IMR-90 (cell line): ENCODE measurements around the gene TTC27. TPM values are rescaled to one million over a fixed set of nuclear protein-coding genes. Genes with fewer than 3 reads are reported as not detected.

ENCODE experiments used
- ATAC-seq: fragments of 200-7000 bp; cut with Tn5 transposase; 2 replicates; pipeline ENCODE4 v1.9.1; 2020; ENCODE audit warnings: low read depth, mild to moderate bottlenecking, moderate library complexity
- BruUV-seq: library from RNA; stranded (reverse); fragments of 400-500 nt; replicated peaks from 2 replicates; lab custom pipeline; 2021; lab: Mats Ljungman, UMichigan
- CTCF ChIA-PET: fragments of 300-600 bp; formaldehyde crosslinking; extraction: SDS; loops from one replicate; lab custom pipeline; 2021; ENCODE audit warnings: antibody characterized with exemption; lab: Yijun Ruan, JAX
- POLR2A ChIA-PET: fragments of 300-600 bp; sonication (Branson Sonifier 250); formaldehyde crosslinking; loops from one replicate; lab custom pipeline; 2022; ENCODE audit warnings: antibody characterized with exemption; ENCODE audit not compliant: unreplicated experiment; lab: Charles Lee
- DNase-seq: peaks from one replicate; pipeline ENCODE4 v3.0.0; 2013
- H2AFZ ChIP-seq: replicated peaks from 2 replicates; pipeline ENCODE3; 2013; ENCODE audit warnings: low read length, mild to moderate bottlenecking; ENCODE audit not compliant: poor library complexity
- H2AK5ac ChIP-seq: 2 replicates; pipeline ENCODE4 v1.6.1; 2013; ENCODE audit warnings: low read depth, low read length, inconsistent platforms
- H2AK9ac ChIP-seq: replicated peaks from 2 replicates; pipeline ENCODE3; 2013; ENCODE audit warnings: mild to moderate bottlenecking, low read depth, low read length, moderate library complexity; ENCODE audit not compliant: poor library complexity
- H2BK120ac ChIP-seq: 2 replicates; pipeline ENCODE4 v1.6.1; 2013; ENCODE audit warnings: low read depth, low read length, inconsistent platforms
- H2BK15ac ChIP-seq: 3 replicates; pipeline ENCODE4 v1.6.1; 2013; ENCODE audit warnings: low read depth, low read length, inconsistent platforms
- H2BK20ac ChIP-seq: 2 replicates; pipeline ENCODE4 v1.6.1; 2013; ENCODE audit warnings: low read depth, mild to moderate bottlenecking, inconsistent platforms, low read length, moderate library complexity
- H2BK5ac ChIP-seq: 2 replicates; pipeline ENCODE4 v1.6.1; 2013; ENCODE audit warnings: mild to moderate bottlenecking, low read depth, low read length, inconsistent platforms; ENCODE audit not compliant: poor library complexity, severe bottlenecking
- H3K14ac ChIP-seq: replicated peaks from 2 replicates; pipeline ENCODE4 v1.6.1; 2013; ENCODE audit warnings: low read depth, low read length, inconsistent platforms
- H3K18ac ChIP-seq: 2 replicates; pipeline ENCODE4 v1.6.1; 2013; ENCODE audit warnings: low read depth, low read length, control low read depth
- H3K23ac ChIP-seq: 2 replicates; pipeline ENCODE4 v1.6.1; 2013; ENCODE audit warnings: low read depth, low read length, inconsistent platforms
- H3K27ac ChIP-seq: 2 replicates; pipeline ENCODE4 v1.5.1; 2013; ENCODE audit warnings: mild to moderate bottlenecking, control low read depth, low read length; ENCODE audit not compliant: insufficient read depth
- H3K27me3 ChIP-seq: 2 replicates; pipeline ENCODE4 v1.6.1; 2013; ENCODE audit warnings: low read length; ENCODE audit not compliant: control insufficient read depth, insufficient read depth
- H3K36me3 ChIP-seq: 2 replicates; pipeline ENCODE4 v1.6.1; 2013; ENCODE audit warnings: low read length, mixed read lengths; ENCODE audit not compliant: control insufficient read depth, insufficient read depth
- H3K4ac ChIP-seq: 2 replicates; pipeline ENCODE4 v1.6.1; 2013; ENCODE audit warnings: low read depth, low read length, inconsistent platforms
- H3K4me1 ChIP-seq: 2 replicates; pipeline ENCODE4 v1.6.1; 2013; ENCODE audit warnings: low read length, mixed read lengths; ENCODE audit not compliant: control insufficient read depth, insufficient read depth
- H3K4me2 ChIP-seq: 2 replicates; pipeline ENCODE4 v1.6.1; 2013; ENCODE audit warnings: low read depth, mild to moderate bottlenecking, control low read depth, low read length, moderate library complexity
- H3K4me3 ChIP-seq: 2 replicates; pipeline ENCODE4 v1.5.1; 2013; ENCODE audit warnings: low read depth, mild to moderate bottlenecking, control low read depth, low read length, moderate library complexity; ENCODE audit not compliant: insufficient read depth
- H3K56ac ChIP-seq: 2 replicates; pipeline ENCODE4 v1.6.1; 2013; ENCODE audit warnings: low read length, inconsistent platforms; ENCODE audit not compliant: insufficient read depth; ENCODE audit errors: extremely low read depth
- H3K79me1 ChIP-seq, 2 experiments: 2 replicates each; pipeline ENCODE4 v1.6.1; 2013; ENCODE audit warnings: low read length in 2 of 2, inconsistent platforms in 1 of 2, low read depth in 1 of 2
- H3K9ac ChIP-seq: 2 replicates; pipeline ENCODE4 v1.6.1; 2013; ENCODE audit warnings: low read depth, low read length, control low read depth
- H3K9me1 ChIP-seq: 2 replicates; pipeline ENCODE4 v1.6.1; 2013; ENCODE audit warnings: low read length, inconsistent platforms; ENCODE audit not compliant: insufficient read depth
- H3K9me3 ChIP-seq: 2 replicates; pipeline ENCODE4 v1.6.1; 2013; ENCODE audit warnings: low read length; ENCODE audit not compliant: control insufficient read depth, insufficient read depth
- H4K20me1 ChIP-seq: 2 replicates; pipeline ENCODE4 v1.6.1; 2013; ENCODE audit warnings: low read length, inconsistent platforms; ENCODE audit not compliant: insufficient read depth
- H4K5ac ChIP-seq: 2 replicates; pipeline ENCODE4 v1.6.1; 2013; ENCODE audit warnings: mild to moderate bottlenecking, low read depth, low read length, control low read depth
- H4K8ac ChIP-seq, 2 experiments: 2 replicates each; pipeline ENCODE4 v1.6.1; 2013; ENCODE audit warnings: low read depth in 2 of 2, low read length in 2 of 2, control low read depth in 1 of 2, inconsistent platforms in 1 of 2
- H4K91ac ChIP-seq: 2 replicates; pipeline ENCODE4 v1.6.1; 2013; ENCODE audit warnings: low read depth, low read length, inconsistent platforms; ENCODE audit not compliant: insufficient read depth
- BHLHE40 ChIP-seq: fragments of 150-350 bp; IDR thresholded peaks from 2 replicates; pipeline ENCODE4 v1.6.1; 2016; ENCODE audit warnings: mild to moderate bottlenecking, low read depth, low read length
- CEBPB ChIP-seq: IDR thresholded peaks from 2 replicates; pipeline ENCODE4 v1.6.1; 2012; ENCODE audit warnings: low read depth, low read length, improper control_type of control experiment
- CHD1 ChIP-seq: IDR thresholded peaks from 2 replicates; pipeline ENCODE4 v1.6.1; 2012; ENCODE audit warnings: low read depth, low read length, improper control_type of control experiment
- FOS ChIP-seq: fragments of 150-350 bp; IDR thresholded peaks from 2 replicates; pipeline ENCODE4 v1.6.1; 2016; ENCODE audit warnings: low read depth, low read length
- MAFK ChIP-seq: IDR thresholded peaks from 2 replicates; pipeline ENCODE4 v1.6.1; 2012; ENCODE audit warnings: low read depth, low read length, improper control_type of control experiment
- MAZ ChIP-seq: IDR thresholded peaks from 2 replicates; pipeline ENCODE4 v1.6.1; 2012; ENCODE audit warnings: low read depth, mild to moderate bottlenecking, low read length, improper control_type of control experiment, moderate library complexity, borderline replicate concordance
- MXI1 ChIP-seq: IDR thresholded peaks from 2 replicates; pipeline ENCODE4 v1.6.1; 2012; ENCODE audit warnings: low read depth, mild to moderate bottlenecking, low read length, moderate library complexity, borderline replicate concordance
- NFE2L2 ChIP-seq: fragments of 150-350 bp; IDR thresholded peaks from 2 replicates; pipeline ENCODE4 v1.6.1; 2016; ENCODE audit warnings: low read depth, mild to moderate bottlenecking, low read length
- POLR2A ChIP-seq: IDR thresholded peaks from 2 replicates; pipeline ENCODE4 v1.6.1; 2012; ENCODE audit warnings: mild to moderate bottlenecking, low read depth, low read length
- RAD21 ChIP-seq: IDR thresholded peaks from 2 replicates; pipeline ENCODE4 v1.6.1; 2012; ENCODE audit warnings: low read length, improper control_type of control experiment
- RCOR1 ChIP-seq: IDR thresholded peaks from 2 replicates; pipeline ENCODE4 v1.6.1; 2012; ENCODE audit warnings: mild to moderate bottlenecking, low read length, improper control_type of control experiment; ENCODE audit not compliant: insufficient replicate concordance
- RFX5 ChIP-seq: IDR thresholded peaks from 2 replicates; pipeline ENCODE4 v1.8.0; 2012; ENCODE audit warnings: low read depth, mild to moderate bottlenecking, low read length, moderate library complexity
- SMC3 ChIP-seq: fragments of 150-350 bp; IDR thresholded peaks from 2 replicates; pipeline ENCODE4 v1.6.1; 2016; ENCODE audit warnings: low read depth, mild to moderate bottlenecking, antibody characterized with exemption, low read length, moderate library complexity
- dilution Hi-C: fragments of 300-500 bp; cut with HindIII; formaldehyde crosslinking; loops from one replicate; pipeline ENCODE4 v1.14.3; 2018; ENCODE audit warnings: low sequenced_read_pairs; ENCODE audit not compliant: unreplicated experiment
- in situ Hi-C: fragments of 300-500 bp; cut with MboI; formaldehyde crosslinking; loops from 3 replicates; pipeline ENCODE4 v1.14.3; 2019; ENCODE audit warnings: low sequenced_read_pairs, inconsistent platforms, mixed read lengths
- intact Hi-C: fragments of 100-400 bp; cut with micrococcal nuclease; formaldehyde crosslinking; loops from 2 replicates; pipeline ENCODE4 v1.10.0; 2022
- polyA plus RNA-seq, 3 experiments: library from polyadenylated mRNA; depleted of rRNA; stranded (reverse); fragments of >200 nt; gene quantifications; 2 replicates each; pipeline ENCODE4 v1.2.3, GENCODE V29; 2012; ENCODE audit warnings: low replicate concordance in 1 of 3
- total RNA-seq: library from RNA; depleted of rRNA; stranded (reverse); fragments of >200 nt; gene quantifications from 2 replicates; pipeline ENCODE4 v1.2.3, GENCODE V29; 2012
- TF ChIP-seq, protein P1 (sequence below): conservative IDR thresholded peaks from 2 replicates; pipeline ENCODE4 v1.5.1; 2012; ENCODE audit warnings: mild to moderate bottlenecking, low read depth, low read length, improper control_type of control experiment
- TF ChIP-seq, protein P2 (sequence below): fragments of 150-350 bp; IDR thresholded peaks from 2 replicates; pipeline ENCODE4 v1.6.1; 2016; ENCODE audit warnings: low read depth, mild to moderate bottlenecking, low read length, moderate library complexity, borderline replicate concordance
- TF ChIP-seq, protein P3 (sequence below): fragments of 150-350 bp; IDR thresholded peaks from 2 replicates; pipeline ENCODE4 v1.6.1; 2017; ENCODE audit warnings: mild to moderate bottlenecking, antibody characterized with exemption, low read length, low read depth

TTC27 gene
- total and polyA plus RNA-seq, 2 of the 4 experiments (the other 2 are of a cell fraction), result 12.7 to 30.5 TPM

DNA sequence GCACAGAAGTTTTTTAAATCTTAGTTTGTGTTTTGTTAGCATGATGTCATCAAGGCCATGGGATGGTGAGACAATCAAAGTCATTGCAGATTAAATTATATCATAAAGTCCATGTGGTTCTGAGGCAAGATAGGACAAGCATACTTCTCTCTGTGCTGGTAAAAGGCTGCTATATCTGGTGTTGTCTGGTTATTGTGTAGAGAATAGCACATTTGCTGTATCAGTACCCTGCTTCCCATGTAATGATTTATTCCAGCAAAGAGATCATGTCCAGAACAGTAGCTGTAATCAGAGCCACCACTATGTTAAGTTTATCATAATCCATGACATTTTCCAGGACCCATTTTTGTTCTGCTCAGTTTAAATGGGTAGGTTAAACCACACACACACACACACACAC, 123.0 kb downstream of the TTC27 start:
- no TSS peak for BruUV-seq
- no peaks in the 10 kb centered on the region for H3K9me3 ChIP-seq
- CTCF ChIA-PET, result interaction anchor here (0.6 kb wide), 1 partner anchor 177 kb away, joined by 3 read pairs; no protein-coding TSS in a partner anchor
- H4K91ac ChIP-seq, result peak overlapping the region; percentile 53; the same call in 1 of the 2 replicates
- intact Hi-C loops, result no loop called here
- ATAC-seq, result peak; percentile 39
- no peak overlapping the region for H2AFZ ChIP-seq
- H4K20me1 ChIP-seq, result no peaks in the 10 kb centered on the region
- DNase-seq, result peak; percentile 39
- peak overlapping the region in 1 of 2 experiments; percentile 58; a peak in 2 of 4 replicates for H4K8ac ChIP-seq
- H2AK5ac ChIP-seq, result no peak overlapping the region
- peak overlapping the region; percentile 30; the same call in 1 of the 2 replicates for H3K4ac ChIP-seq
- peak overlapping the region; percentile 69; the same call in 1 of the 2 replicates for H3K27ac ChIP-seq
- H3K4me3 ChIP-seq, result no peak overlapping the region
- H3K23ac ChIP-seq, result 0 out of 2 replicates have a peak overlapping the region, but pooled peaks have one; percentile 28
- dilution Hi-C loops, result no loop called here
- H3K4me2 ChIP-seq, result no peak overlapping the region
- peak overlapping the region; percentile 73 for H2BK120ac ChIP-seq
- H3K56ac ChIP-seq, result no peak overlapping the region
- no peaks in the 10 kb centered on the region for H3K27me3 ChIP-seq
- H4K5ac ChIP-seq, result peak overlapping the region; percentile 18; the same call in 1 of the 2 replicates
- peak overlapping the region; percentile 54 for H2BK20ac ChIP-seq
- peaks cover 0 to 8% of the 10 kb centered on the region in 2 experiments; a peak in 1 of 4 replicates for H3K79me1 ChIP-seq
- peak overlapping the region; percentile 19 for H3K18ac ChIP-seq
- POLR2A ChIA-PET, result no interaction called here
- H3K9ac ChIP-seq, result no peak overlapping the region
- no peaks in the 10 kb centered on the region for H3K36me3 ChIP-seq
- TF ChIP-seq CEBPB, result no peak
- TF ChIP-seq, protein P1, sequence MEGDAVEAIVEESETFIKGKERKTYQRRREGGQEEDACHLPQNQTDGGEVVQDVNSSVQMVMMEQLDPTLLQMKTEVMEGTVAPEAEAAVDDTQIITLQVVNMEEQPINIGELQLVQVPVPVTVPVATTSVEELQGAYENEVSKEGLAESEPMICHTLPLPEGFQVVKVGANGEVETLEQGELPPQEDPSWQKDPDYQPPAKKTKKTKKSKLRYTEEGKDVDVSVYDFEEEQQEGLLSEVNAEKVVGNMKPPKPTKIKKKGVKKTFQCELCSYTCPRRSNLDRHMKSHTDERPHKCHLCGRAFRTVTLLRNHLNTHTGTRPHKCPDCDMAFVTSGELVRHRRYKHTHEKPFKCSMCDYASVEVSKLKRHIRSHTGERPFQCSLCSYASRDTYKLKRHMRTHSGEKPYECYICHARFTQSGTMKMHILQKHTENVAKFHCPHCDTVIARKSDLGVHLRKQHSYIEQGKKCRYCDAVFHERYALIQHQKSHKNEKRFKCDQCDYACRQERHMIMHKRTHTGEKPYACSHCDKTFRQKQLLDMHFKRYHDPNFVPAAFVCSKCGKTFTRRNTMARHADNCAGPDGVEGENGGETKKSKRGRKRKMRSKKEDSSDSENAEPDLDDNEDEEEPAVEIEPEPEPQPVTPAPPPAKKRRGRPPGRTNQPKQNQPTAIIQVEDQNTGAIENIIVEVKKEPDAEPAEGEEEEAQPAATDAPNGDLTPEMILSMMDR, result no peak
- no peak for TF ChIP-seq RCOR1
- TF ChIP-seq MXI1, result no peak
- TF ChIP-seq RFX5, result no peak
- TF ChIP-seq MAZ, result no peak
- TF ChIP-seq POLR2A, result no peak
- no peak for TF ChIP-seq NFE2L2
- TF ChIP-seq, protein P2, sequence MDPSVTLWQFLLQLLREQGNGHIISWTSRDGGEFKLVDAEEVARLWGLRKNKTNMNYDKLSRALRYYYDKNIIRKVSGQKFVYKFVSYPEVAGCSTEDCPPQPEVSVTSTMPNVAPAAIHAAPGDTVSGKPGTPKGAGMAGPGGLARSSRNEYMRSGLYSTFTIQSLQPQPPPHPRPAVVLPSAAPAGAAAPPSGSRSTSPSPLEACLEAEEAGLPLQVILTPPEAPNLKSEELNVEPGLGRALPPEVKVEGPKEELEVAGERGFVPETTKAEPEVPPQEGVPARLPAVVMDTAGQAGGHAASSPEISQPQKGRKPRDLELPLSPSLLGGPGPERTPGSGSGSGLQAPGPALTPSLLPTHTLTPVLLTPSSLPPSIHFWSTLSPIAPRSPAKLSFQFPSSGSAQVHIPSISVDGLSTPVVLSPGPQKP, result no peak
- TF ChIP-seq BHLHE40, result no peak
- no peak for TF ChIP-seq SMC3
- no peak for TF ChIP-seq RAD21
- no peak for TF ChIP-seq FOS
- TF ChIP-seq MAFK, result no peak
- TF ChIP-seq, protein P3, sequence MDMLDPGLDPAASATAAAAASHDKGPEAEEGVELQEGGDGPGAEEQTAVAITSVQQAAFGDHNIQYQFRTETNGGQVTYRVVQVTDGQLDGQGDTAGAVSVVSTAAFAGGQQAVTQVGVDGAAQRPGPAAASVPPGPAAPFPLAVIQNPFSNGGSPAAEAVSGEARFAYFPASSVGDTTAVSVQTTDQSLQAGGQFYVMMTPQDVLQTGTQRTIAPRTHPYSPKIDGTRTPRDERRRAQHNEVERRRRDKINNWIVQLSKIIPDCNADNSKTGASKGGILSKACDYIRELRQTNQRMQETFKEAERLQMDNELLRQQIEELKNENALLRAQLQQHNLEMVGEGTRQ, result no peak
- TF ChIP-seq CHD1, result no peak
- H2BK15ac ChIP-seq, result peak overlapping the region; percentile 8; the same call in 2 of the 3 replicates
- H2BK5ac ChIP-seq, result peak overlapping the region; percentile 71
- H3K9me1 ChIP-seq, result peaks cover 8% of the 10 kb centered on the region
- no peak overlapping the region for H2AK9ac ChIP-seq
- 0 out of 2 replicates have a peak overlapping the region, but pooled peaks have one; percentile 12 for H3K14ac ChIP-seq
- in situ Hi-C loops, result no loop called here
- peaks cover 17% of the 10 kb centered on the region for H3K4me1 ChIP-seq
